Liver (tissue), 9 donors: ENCODE results near the gene PAXIP1. TPM values are rescaled to one million over a fixed set of nuclear protein-coding genes. Genes with fewer than 3 reads are reported as not detected.

Experiments used
- DNase-seq: peaks from one replicate; pipeline ENCODE4 v3.0.0-alpha.2; 2017; ENCODE audit warnings: low spot score
- H3K27ac ChIP-seq, 2 donors: one replicate each; pipeline ENCODE4 v1.7.0; 2013; ENCODE audit warnings: inconsistent platforms in 2 of 2, low read length in 2 of 2, control low read depth in 1 of 2, low read depth in 1 of 2, mild to moderate bottlenecking in 1 of 2
- H3K27me3 ChIP-seq, 4 donors: one replicate each; pipeline versions ENCODE4 v1.6.1 to v1.7.0; 2013; ENCODE audit warnings: low read length in 3 of 4, inconsistent platforms in 1 of 4, mild to moderate bottlenecking in 1 of 4, moderate library complexity in 1 of 4; ENCODE audit not compliant: control insufficient read depth in 4 of 4, insufficient read depth in 4 of 4
- H3K36me3 ChIP-seq, 4 donors: one replicate each; pipeline versions ENCODE4 v1.6.1 to v1.7.0; 2013; ENCODE audit warnings: low read length in 3 of 4, mild to moderate bottlenecking in 3 of 4, low read depth in 1 of 4, moderate library complexity in 1 of 4; ENCODE audit not compliant: control insufficient read depth in 4 of 4, insufficient read depth in 3 of 4
- H3K4me1 ChIP-seq, 4 donors: one replicate each; pipeline versions ENCODE4 v1.6.1 to v1.7.0; 2013; ENCODE audit warnings: low read length in 3 of 4, mild to moderate bottlenecking in 3 of 4, moderate library complexity in 1 of 4; ENCODE audit not compliant: control insufficient read depth in 4 of 4, insufficient read depth in 4 of 4
- H3K4me3 ChIP-seq, 3 donors: one replicate each; pipeline versions ENCODE4 v1.6.1 to v1.7.0; 2013; ENCODE audit warnings: low read length in 3 of 3, control low read depth in 1 of 3, low read depth in 1 of 3, mild to moderate bottlenecking in 1 of 3
- H3K9ac ChIP-seq, 2 donors: one replicate each; pipeline ENCODE4 v1.7.0; 2013; ENCODE audit warnings: low read length in 2 of 2, mild to moderate bottlenecking in 2 of 2, moderate library complexity in 2 of 2, control low read depth in 1 of 2, low read depth in 1 of 2
- H3K9me3 ChIP-seq, 4 donors: one replicate each; pipeline versions ENCODE4 v1.6.1 to v1.7.0; 2013; ENCODE audit warnings: low read length in 3 of 4; ENCODE audit not compliant: control insufficient read depth in 4 of 4
- ATF3 ChIP-seq: IDR thresholded peaks from 2 replicates; pipeline ENCODE4 v1.6.1; 2016; ENCODE audit warnings: antibody characterized with exemption
- CTCF ChIP-seq: fragments of 150-350 bp; IDR thresholded peaks from 2 replicates; pipeline ENCODE4 v1.5.1; 2017; ENCODE audit warnings: improper control_type of control experiment, low read depth, low read length; ENCODE audit not compliant: missing input control
- EGR1 ChIP-seq, 2 donors: IDR thresholded peaks; 2 replicates each; pipeline ENCODE4 v1.6.1; 2016 to 2018; ENCODE audit warnings: antibody characterized with exemption in 2 of 2, low read depth in 2 of 2
- FOXA1 ChIP-seq: IDR thresholded peaks from 2 replicates; pipeline ENCODE4 v1.6.1; 2016; ENCODE audit warnings: antibody characterized with exemption
- FOXA2 ChIP-seq: IDR thresholded peaks from 2 replicates; pipeline ENCODE4 v1.6.1; 2016; ENCODE audit warnings: antibody characterized with exemption
- GABPA ChIP-seq, 2 donors: IDR thresholded peaks in 1 of 2; conservative IDR thresholded peaks in 1 of 2; 2 replicates each; pipeline ENCODE4 v1.6.1; 2016; ENCODE audit warnings: antibody characterized with exemption in 2 of 2, mild to moderate bottlenecking in 1 of 2, moderate library complexity in 1 of 2
- HNF4A ChIP-seq, 2 donors: conservative IDR thresholded peaks; 2 replicates each; pipeline ENCODE4 v1.6.1; 2016; ENCODE audit warnings: antibody characterized with exemption in 2 of 2, mild to moderate bottlenecking in 2 of 2
- HNF4G ChIP-seq: IDR thresholded peaks from 2 replicates; pipeline ENCODE4 v1.6.1; 2016; ENCODE audit warnings: antibody characterized with exemption
- JUND ChIP-seq, 2 donors: IDR thresholded peaks; 2 replicates each; pipeline ENCODE4 v1.6.1; 2016; ENCODE audit warnings: antibody characterized with exemption in 2 of 2
- NR2F2 ChIP-seq: IDR thresholded peaks from 2 replicates; pipeline ENCODE4 v1.6.1; 2016; ENCODE audit warnings: antibody characterized with exemption
- RAD21 ChIP-seq, 2 donors: IDR thresholded peaks; 2 replicates each; pipeline ENCODE4 v1.6.1; 2016; ENCODE audit warnings: antibody characterized with exemption in 2 of 2, mild to moderate bottlenecking in 2 of 2
- RXRA ChIP-seq, 2 donors: IDR thresholded peaks; 2 replicates each; pipeline ENCODE4 v1.6.1; 2017 to 2018; ENCODE audit warnings: antibody characterized with exemption in 2 of 2, mild to moderate bottlenecking in 1 of 2
- SP1 ChIP-seq: IDR thresholded peaks from 2 replicates; pipeline ENCODE4 v1.6.1; 2018; ENCODE audit warnings: antibody characterized with exemption, mild to moderate bottlenecking
- TAF1 ChIP-seq: conservative IDR thresholded peaks from 2 replicates; pipeline ENCODE4 v1.6.1; 2016; ENCODE audit warnings: antibody characterized with exemption, mild to moderate bottlenecking
- YY1 ChIP-seq: IDR thresholded peaks from 2 replicates; pipeline ENCODE4 v1.6.1; 2016; ENCODE audit warnings: antibody characterized with exemption, mild to moderate bottlenecking
- WGBS: extraction: QIAGEN DNeasy Blood & Tissue Kit; methylation state at CpG from one replicate; pipeline ENCODE4 v1.1.7; 2013; 5-methylcytosine and 5-hydroxymethylcytosine counted together
- polyA plus RNA-seq, 2 donors: library from polyadenylated mRNA; stranded (reverse) in 1 of 2; unstranded in 1 of 2; fragments of 200-250 nt in 1 of 2; fragments of >200 nt in 1 of 2; fragmentation: Nextera tagmentation in 1 of 2; extraction: Ambion mirVana in 1 of 2; gene quantifications; one replicate each; pipeline versions ENCODE4 v1.2.1 to v1.2.3, GENCODE V29; 2013 to 2015
- total RNA-seq, 2 donors: library from RNA; depleted of rRNA; stranded (reverse); fragments of >200 nt; gene quantifications; one replicate each; pipeline ENCODE4 v1.2.3, GENCODE V29; 2014
- TF ChIP-seq, protein P1 (sequence below): IDR thresholded peaks from 2 replicates; pipeline ENCODE4 v1.6.1; 2016; ENCODE audit warnings: antibody characterized with exemption
- TF ChIP-seq, protein P2 (sequence below): IDR thresholded peaks from 2 replicates; pipeline ENCODE4 v1.6.1; 2016; ENCODE audit warnings: antibody characterized with exemption, mild to moderate bottlenecking
- TF ChIP-seq, protein P3 (sequence below): IDR thresholded peaks from 2 replicates; pipeline ENCODE4 v1.6.1; 2016; ENCODE audit warnings: antibody characterized with exemption
- donor health status: healthy.
- donor health status: healthy.
- donor health status: healthy.
- donor health status: healthy.
- donor health status: healthy.

The PAXIP1 gene
- total and polyA plus RNA-seq, 4 donors: 2.0 to 10.1 (median 5.8) TPM

DNA sequence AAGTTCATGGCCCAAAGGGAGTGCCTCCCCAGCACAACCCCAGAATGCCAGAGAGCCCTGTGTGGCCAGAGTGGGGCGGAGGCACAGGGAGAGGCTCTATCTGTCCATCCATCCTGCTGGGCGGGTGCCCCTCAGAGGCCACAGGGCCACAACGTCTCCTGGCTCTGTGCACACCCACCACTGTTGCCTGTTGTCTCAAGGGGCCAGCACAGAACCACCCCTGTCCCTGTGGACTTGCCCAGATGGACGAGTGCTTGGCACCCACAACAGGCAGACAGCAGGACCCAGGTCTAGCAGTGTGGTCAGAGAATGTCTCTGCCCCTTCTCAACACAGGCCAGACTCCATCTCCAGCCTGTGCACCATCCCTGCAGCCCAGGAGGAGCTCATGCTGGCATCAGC lies 92.8 kb downstream of the PAXIP1 start (continued):
- TF ChIP-seq NR2F2 (no peak), JUND (IDR thresholded peaks at IDR 0.05) (no peak)
- TF ChIP-seq, protein P1, sequence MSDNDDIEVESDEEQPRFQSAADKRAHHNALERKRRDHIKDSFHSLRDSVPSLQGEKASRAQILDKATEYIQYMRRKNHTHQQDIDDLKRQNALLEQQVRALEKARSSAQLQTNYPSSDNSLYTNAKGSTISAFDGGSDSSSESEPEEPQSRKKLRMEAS: no peak

- Histone ChIP-seq H3K36me3 (no peaks in the 10 kb centered on the region), H3K9me3 (peaks cover 0 to 4% (median 1%) of the 10 kb centered on the region in 4 donors), H3K4me3 (no peak overlapping the region), H3K27me3 (no peaks in the 10 kb centered on the region), H3K4me1 (peaks cover 1 to 8% (median 5%) of the 10 kb centered on the region in 4 donors), H3K27ac (no peak overlapping the region), H3K9ac (no peak overlapping the region)
- DNase-seq: no peak
- WGBS: 81% methylated on average over 26 of the region's 26 CpGs
- TF ChIP-seq HNF4A (conservative IDR thresholded peaks at IDR 0.05): no peak
- TF ChIP-seq, protein P1: no peak
- no peak for TF ChIP-seq SP1
- no peak for TF ChIP-seq NR2F2
- no peak for TF ChIP-seq EGR1 (IDR thresholded peaks at IDR 0.05; ENCODE audit: low read depth in 2 of 2)
- TF ChIP-seq, protein P2, sequence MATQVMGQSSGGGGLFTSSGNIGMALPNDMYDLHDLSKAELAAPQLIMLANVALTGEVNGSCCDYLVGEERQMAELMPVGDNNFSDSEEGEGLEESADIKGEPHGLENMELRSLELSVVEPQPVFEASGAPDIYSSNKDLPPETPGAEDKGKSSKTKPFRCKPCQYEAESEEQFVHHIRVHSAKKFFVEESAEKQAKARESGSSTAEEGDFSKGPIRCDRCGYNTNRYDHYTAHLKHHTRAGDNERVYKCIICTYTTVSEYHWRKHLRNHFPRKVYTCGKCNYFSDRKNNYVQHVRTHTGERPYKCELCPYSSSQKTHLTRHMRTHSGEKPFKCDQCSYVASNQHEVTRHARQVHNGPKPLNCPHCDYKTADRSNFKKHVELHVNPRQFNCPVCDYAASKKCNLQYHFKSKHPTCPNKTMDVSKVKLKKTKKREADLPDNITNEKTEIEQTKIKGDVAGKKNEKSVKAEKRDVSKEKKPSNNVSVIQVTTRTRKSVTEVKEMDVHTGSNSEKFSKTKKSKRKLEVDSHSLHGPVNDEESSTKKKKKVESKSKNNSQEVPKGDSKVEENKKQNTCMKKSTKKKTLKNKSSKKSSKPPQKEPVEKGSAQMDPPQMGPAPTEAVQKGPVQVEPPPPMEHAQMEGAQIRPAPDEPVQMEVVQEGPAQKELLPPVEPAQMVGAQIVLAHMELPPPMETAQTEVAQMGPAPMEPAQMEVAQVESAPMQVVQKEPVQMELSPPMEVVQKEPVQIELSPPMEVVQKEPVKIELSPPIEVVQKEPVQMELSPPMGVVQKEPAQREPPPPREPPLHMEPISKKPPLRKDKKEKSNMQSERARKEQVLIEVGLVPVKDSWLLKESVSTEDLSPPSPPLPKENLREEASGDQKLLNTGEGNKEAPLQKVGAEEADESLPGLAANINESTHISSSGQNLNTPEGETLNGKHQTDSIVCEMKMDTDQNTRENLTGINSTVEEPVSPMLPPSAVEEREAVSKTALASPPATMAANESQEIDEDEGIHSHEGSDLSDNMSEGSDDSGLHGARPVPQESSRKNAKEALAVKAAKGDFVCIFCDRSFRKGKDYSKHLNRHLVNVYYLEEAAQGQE: no peak
- no peak for TF ChIP-seq CTCF
- TF ChIP-seq GABPA (IDR thresholded peaks at IDR 0.05 in 1 of 2, conservative IDR thresholded peaks at IDR 0.05 in 1 of 2): no peak
- TF ChIP-seq ATF3: no peak
- TF ChIP-seq RXRA (IDR thresholded peaks at IDR 0.05): no peak
- no peak for TF ChIP-seq TAF1
- TF ChIP-seq FOXA2: no peak
- TF ChIP-seq RAD21 (IDR thresholded peaks at IDR 0.05): no peak
- TF ChIP-seq JUND (IDR thresholded peaks at IDR 0.05): no peak
- no peak for TF ChIP-seq HNF4G
- TF ChIP-seq FOXA1: no peak
- no peak for TF ChIP-seq YY1
- TF ChIP-seq, protein P3, sequence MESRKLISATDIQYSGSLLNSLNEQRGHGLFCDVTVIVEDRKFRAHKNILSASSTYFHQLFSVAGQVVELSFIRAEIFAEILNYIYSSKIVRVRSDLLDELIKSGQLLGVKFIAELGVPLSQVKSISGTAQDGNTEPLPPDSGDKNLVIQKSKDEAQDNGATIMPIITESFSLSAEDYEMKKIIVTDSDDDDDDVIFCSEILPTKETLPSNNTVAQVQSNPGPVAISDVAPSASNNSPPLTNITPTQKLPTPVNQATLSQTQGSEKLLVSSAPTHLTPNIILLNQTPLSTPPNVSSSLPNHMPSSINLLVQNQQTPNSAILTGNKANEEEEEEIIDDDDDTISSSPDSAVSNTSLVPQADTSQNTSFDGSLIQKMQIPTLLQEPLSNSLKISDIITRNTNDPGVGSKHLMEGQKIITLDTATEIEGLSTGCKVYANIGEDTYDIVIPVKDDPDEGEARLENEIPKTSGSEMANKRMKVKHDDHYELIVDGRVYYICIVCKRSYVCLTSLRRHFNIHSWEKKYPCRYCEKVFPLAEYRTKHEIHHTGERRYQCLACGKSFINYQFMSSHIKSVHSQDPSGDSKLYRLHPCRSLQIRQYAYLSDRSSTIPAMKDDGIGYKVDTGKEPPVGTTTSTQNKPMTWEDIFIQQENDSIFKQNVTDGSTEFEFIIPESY: no peak
Measured at GRCh38 chr7:154909241-154910105, 93.5 kb downstream of the PAXIP1 start.
